HCT116 (cell line): ENCODE data around the gene RMND1. TPM values are rescaled to one million over a fixed set of nuclear protein-coding genes. Genes with fewer than 3 reads are reported as not detected.

Source experiments
- ATAC-seq: fragments of 200-7000 bp; cut with Tn5 transposase; 2 replicates; pipeline ENCODE4 v1.9.1; 2020; ENCODE audit warnings: mild to moderate bottlenecking, moderate library complexity
- BruUV-seq: library from RNA; stranded (reverse); fragments of 400-500 nt; replicated peaks from 2 replicates; lab custom pipeline; 2021; lab: Mats Ljungman, UMichigan
- CTCF ChIA-PET: fragments of 300-600 bp; sonication (Branson Sonifier 250); formaldehyde crosslinking; loops from one replicate; lab custom pipeline; 2021; ENCODE audit warnings: antibody characterized with exemption; lab: Charles Lee
- POLR2A ChIA-PET: fragments of 300-600, 350-600 bp; sonication (Branson Sonifier 250); formaldehyde crosslinking; loops from one replicate; lab custom pipeline; 2021; ENCODE audit warnings: antibody characterized with exemption; lab: Charles Lee
- RAD21 ChIA-PET, 2 experiments: fragments of 300-600 bp; sonication (Branson Sonifier 250); formaldehyde crosslinking; loops; one replicate each; lab custom pipeline; 2023; ENCODE audit warnings: low total read pairs in 2 of 2; ENCODE audit not compliant: uncharacterized antibody in 2 of 2, unreplicated experiment in 2 of 2, low non-redundant PET in 1 of 2; lab: Charles Lee
- DNase-seq: peaks from one replicate; pipeline ENCODE4 v3.0.0-alpha.2; 2010; ENCODE audit warnings: low read depth, low spot score
- H2AFZ ChIP-seq: fragments of 200-600 bp; shearing (Covaris generic), sonication (generic); 2 replicates; pipeline ENCODE4 v1.6.1; 2017; ENCODE audit warnings: low read depth, mixed run types, mixed read lengths, antibody characterized with exemption, low read length; ENCODE audit not compliant: poor library complexity, severe bottlenecking
- H3K27ac ChIP-seq: 2 replicates; pipeline ENCODE4 v1.5.1; 2012; ENCODE audit warnings: low read depth, low read length
- H3K27me3 ChIP-seq: fragments of 200-600 bp; sonication (generic); 2 replicates; pipeline ENCODE4 v1.6.1; 2016; ENCODE audit warnings: mixed run types, low read length, mixed read lengths; ENCODE audit not compliant: insufficient read depth
- H3K36me3 ChIP-seq, 2 experiments: fragments of 200-500 bp in 1 of 2; fragments of 200-600 bp in 1 of 2; sonication (Bioruptor generic) in 1 of 2; sonication (generic) in 1 of 2; 2 replicates each; pipeline versions ENCODE4 v1.5.1 to v1.6.1; 2014 to 2016; ENCODE audit warnings: low read length in 2 of 2, inconsistent platforms in 1 of 2, mixed read lengths in 1 of 2, mixed run types in 1 of 2; ENCODE audit not compliant: insufficient read depth in 2 of 2, control insufficient read depth in 1 of 2
- H3K4me1 ChIP-seq, 2 experiments: fragments of 200-600 bp in 1 of 2; sonication (generic) in 1 of 2; 2 replicates each; pipeline versions ENCODE4 v1.5.1 to v1.6.1; 2012 to 2017; ENCODE audit warnings: low read length in 2 of 2, inconsistent platforms in 1 of 2, mild to moderate bottlenecking in 1 of 2, mixed read lengths in 1 of 2, mixed run types in 1 of 2, moderate library complexity in 1 of 2; ENCODE audit not compliant: insufficient read depth in 2 of 2, control insufficient read depth in 1 of 2
- H3K4me2 ChIP-seq: fragments of 200-600 bp; sonication (generic); 2 replicates; pipeline ENCODE4 v1.6.1; 2017; ENCODE audit warnings: mixed run types, low read length, mixed read lengths
- H3K4me3 ChIP-seq, 2 experiments: fragments of 200-600 bp in 1 of 2; sonication (generic) in 1 of 2; replicated peaks in 1 of 2; 2 replicates each; pipeline ENCODE4 v1.5.1; 2011 to 2016; ENCODE audit warnings: low read length in 2 of 2, control low read depth in 1 of 2, low read depth in 1 of 2, mild to moderate bottlenecking in 1 of 2, mixed read lengths in 1 of 2, mixed run types in 1 of 2
- H3K79me2 ChIP-seq: fragments of 200-600 bp; sonication (generic); 2 replicates; pipeline ENCODE4 v1.6.1; 2017; ENCODE audit warnings: mild to moderate bottlenecking, mixed run types, low read length, moderate library complexity, mixed read lengths; ENCODE audit not compliant: insufficient read depth
- H3K9ac ChIP-seq: fragments of 200-600 bp; sonication (generic); 2 replicates; pipeline ENCODE4 v1.6.1; 2016; ENCODE audit warnings: low read length, mixed read lengths
- H3K9me2 ChIP-seq: fragments of 200-600 bp; sonication (generic), shearing (Covaris generic); 2 replicates; pipeline ENCODE4 v1.6.1; 2017; ENCODE audit warnings: mixed run types, mild to moderate bottlenecking, moderate library complexity; ENCODE audit not compliant: insufficient read depth
- H3K9me3 ChIP-seq, 2 experiments: fragments of 200-500 bp in 1 of 2; fragments of 200-600 bp in 1 of 2; sonication (Bioruptor generic) in 1 of 2; sonication (generic) in 1 of 2; 2 replicates each; pipeline ENCODE4 v1.6.1; 2014 to 2017; ENCODE audit warnings: low read length in 2 of 2, mixed read lengths in 2 of 2, inconsistent platforms in 1 of 2, low read depth in 1 of 2, mild to moderate bottlenecking in 1 of 2, mixed run types in 1 of 2, moderate library complexity in 1 of 2; ENCODE audit not compliant: control insufficient read depth in 1 of 2, insufficient read depth in 1 of 2
- H4K20me1 ChIP-seq: fragments of 200-600 bp; sonication (generic), shearing (Covaris generic); 2 replicates; pipeline ENCODE4 v1.6.1; 2017; ENCODE audit warnings: mixed run types, mild to moderate bottlenecking, moderate library complexity; ENCODE audit not compliant: insufficient read depth
- EGR1 ChIP-seq: IDR thresholded peaks from 2 replicates; pipeline ENCODE4 v1.6.1; 2012; ENCODE audit warnings: low read depth
- ELF1 ChIP-seq: IDR thresholded peaks from 2 replicates; pipeline ENCODE4 v1.6.1; 2012; ENCODE audit warnings: low read depth, borderline replicate concordance
- EZH2 ChIP-seq: fragments of 200-600 bp; sonication (generic); IDR thresholded peaks from 2 replicates; pipeline ENCODE4 v1.6.1; 2017; ENCODE audit warnings: antibody characterized with exemption, mixed run types
- EZH2phosphoT487 ChIP-seq: fragments of 200-600 bp; IDR thresholded peaks from 2 replicates; pipeline ENCODE4 v1.6.1; 2018; ENCODE audit warnings: antibody characterized with exemption, borderline replicate concordance
- FOSL1 ChIP-seq: IDR thresholded peaks from 2 replicates; pipeline ENCODE4 v1.6.1; 2012; ENCODE audit warnings: low read depth
- JUND ChIP-seq: IDR thresholded peaks from 2 replicates; pipeline ENCODE4 v1.6.1; 2012
- MAX ChIP-seq: IDR thresholded peaks from 2 replicates; pipeline ENCODE4 v1.6.1; 2012
- POLR2A ChIP-seq: IDR thresholded peaks from 2 replicates; pipeline ENCODE4 v1.7.0; 2011; ENCODE audit warnings: borderline replicate concordance; ENCODE audit not compliant: insufficient read depth, insufficient read length; ENCODE audit errors: extremely low read depth
- POLR2AphosphoS5 ChIP-seq: IDR thresholded peaks from 2 replicates; pipeline ENCODE4 v1.6.1; 2011; ENCODE audit warnings: mild to moderate bottlenecking, low read depth, low read length, moderate library complexity
- REST ChIP-seq: IDR thresholded peaks from 2 replicates; pipeline ENCODE4 v1.6.1; 2012; ENCODE audit warnings: low read depth
- SP1 ChIP-seq: IDR thresholded peaks from 2 replicates; pipeline ENCODE4 v1.6.1; 2012; ENCODE audit warnings: low read depth
- SRF ChIP-seq: IDR thresholded peaks from 2 replicates; pipeline ENCODE4 v1.6.1; 2012; ENCODE audit warnings: low read depth
- YY1 ChIP-seq: IDR thresholded peaks from 2 replicates; pipeline ENCODE4 v1.6.1; 2011; ENCODE audit warnings: low read length, low read depth, moderate library complexity, mild to moderate bottlenecking; ENCODE audit not compliant: insufficient replicate concordance; ENCODE audit errors: extremely low read depth
- ZFX ChIP-seq: fragments of 450-650 bp; IDR thresholded peaks from 2 replicates; pipeline ENCODE4 v1.6.1; 2017
- ZNF274 ChIP-seq: fragments of 200-500 bp; sonication (Bioruptor generic); IDR thresholded peaks from 2 replicates; pipeline ENCODE4 v1.6.1; 2014; ENCODE audit warnings: mild to moderate bottlenecking, low read depth, low read length, inconsistent platforms
- intact Hi-C: fragments of 100-400 bp; cut with micrococcal nuclease; formaldehyde crosslinking; loops from 2 replicates; pipeline ENCODE4 v1.10.0; 2022
- total RNA-seq: library from RNA; stranded (reverse); gene quantifications from one replicate; pipeline ENCODE4 v1.2.1, GENCODE V29; 2021; ENCODE audit not compliant: unreplicated experiment

The RMND1 gene
- total RNA-seq, 1 experiment from 2014 or later, result 28.0 TPM

GRCh38 chr6:151381722-151382121 is 70.2 kb downstream of the RMND1 start:
- Histone ChIP-seq H3K27me3 (no peaks in the 10 kb centered on the region), H3K79me2 (peaks cover 83% of the 10 kb centered on the region), H3K27ac (no peak overlapping the region), H3K9me2 (no peaks in the 10 kb centered on the region), H3K4me2 (no peak overlapping the region), H4K20me1 (no peaks in the 10 kb centered on the region), H3K9ac (no peak overlapping the region), H3K4me1 (peaks cover 0 to 5% of the 10 kb centered on the region in 2 experiments; a peak in 3 of 4 replicates), H3K9me3 (no peaks in the 10 kb centered on the region), H3K36me3 (no peaks in the 10 kb centered on the region), H2AFZ (no peak overlapping the region), H3K4me3 (no peak overlapping the region)
- ATAC-seq (no peak), DNase-seq (no peak)
- intact Hi-C loops, result no loop called here
- BruUV-seq, result no TSS peak
- no peak for TF ChIP-seq ELF1
- no peak for TF ChIP-seq SRF
- no peak for TF ChIP-seq EZH2
- TF ChIP-seq EZH2phosphoT487, result no peak
- TF ChIP-seq FOSL1, result no peak
- TF ChIP-seq YY1, result no peak
- TF ChIP-seq POLR2AphosphoS5, result no peak
- TF ChIP-seq ZNF274, result no peak
- TF ChIP-seq ZFX, result no peak
- no peak for TF ChIP-seq JUND
- no peak for TF ChIP-seq REST
- TF ChIP-seq SP1, result no peak
- no peak for TF ChIP-seq MAX
- no peak for TF ChIP-seq EGR1
- TF ChIP-seq POLR2A, result no peak
- POLR2A ChIA-PET, result no interaction called here
- RAD21 ChIA-PET, result interaction anchor here in 1 of 2 experiments (0.7 kb wide), 1 partner anchor 545 kb away, joined by 3 read pairs; no protein-coding TSS in a partner anchor
- CTCF ChIA-PET, result interaction anchor here (1.0 kb wide), 1 partner anchor 564 kb away, joined by 3 read pairs; no protein-coding TSS in a partner anchor
